ENCODE measurements around the gene LSAMP. TPM values are rescaled to one million over a fixed set of nuclear protein-coding genes. Genes with fewer than 3 reads are reported as not detected.

Gene LSAMP
- polyA plus RNA-seq, 2 of the 4 experiments (the other 2 are of a cell fraction) = 0.12 to 0.53 TPM

GRCh38 chr3:115999613-116000012 lies 445.7 kb downstream of the LSAMP start:
- H3K4me3 ChIP-seq = no peak overlapping the region
- TF ChIP-seq CHD4 (IDR thresholded peaks at IDR 0.05; ENCODE audit: borderline replicate concordance) (no peak), ZNF302 (CRISPR knock-in tag; IDR thresholded peaks at IDR 0.05) (no peak), EP300 (IDR thresholded peaks at IDR 0.05) (no peak), MYC (IDR thresholded peaks at IDR 0.05; ENCODE audit: borderline replicate concordance, low read length) (no peak), TP53 (CRISPR knock-in tag; IDR thresholded peaks at IDR 0.05) (no peak), CBX2 (IDR thresholded peaks at IDR 0.05; ENCODE audit: borderline replicate concordance, low read depth) (no peak), HES2 (IDR thresholded peaks at IDR 0.05) (no peak), HOXB5 (CRISPR knock-in tag; IDR thresholded peaks at IDR 0.05) (no peak), FOXS1 (CRISPR knock-in tag; IDR thresholded peaks at IDR 0.05) (no peak), NFE2L2 (conservative IDR thresholded peaks at IDR 0.05; ENCODE audit: low read length) (no peak), RARB (CRISPR knock-in tag; IDR thresholded peaks at IDR 0.05) (no peak), MAZ (IDR thresholded peaks at IDR 0.05; ENCODE audit: borderline replicate concordance, low read depth, low read length) (no peak)
- TF ChIP-seq, protein P1, sequence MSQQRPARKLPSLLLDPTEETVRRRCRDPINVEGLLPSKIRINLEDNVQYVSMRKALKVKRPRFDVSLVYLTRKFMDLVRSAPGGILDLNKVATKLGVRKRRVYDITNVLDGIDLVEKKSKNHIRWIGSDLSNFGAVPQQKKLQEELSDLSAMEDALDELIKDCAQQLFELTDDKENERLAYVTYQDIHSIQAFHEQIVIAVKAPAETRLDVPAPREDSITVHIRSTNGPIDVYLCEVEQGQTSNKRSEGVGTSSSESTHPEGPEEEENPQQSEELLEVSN (IDR thresholded peaks at IDR 0.05; ENCODE audit: borderline replicate concordance, low read depth) = no peak
- TF ChIP-seq, protein P2, sequence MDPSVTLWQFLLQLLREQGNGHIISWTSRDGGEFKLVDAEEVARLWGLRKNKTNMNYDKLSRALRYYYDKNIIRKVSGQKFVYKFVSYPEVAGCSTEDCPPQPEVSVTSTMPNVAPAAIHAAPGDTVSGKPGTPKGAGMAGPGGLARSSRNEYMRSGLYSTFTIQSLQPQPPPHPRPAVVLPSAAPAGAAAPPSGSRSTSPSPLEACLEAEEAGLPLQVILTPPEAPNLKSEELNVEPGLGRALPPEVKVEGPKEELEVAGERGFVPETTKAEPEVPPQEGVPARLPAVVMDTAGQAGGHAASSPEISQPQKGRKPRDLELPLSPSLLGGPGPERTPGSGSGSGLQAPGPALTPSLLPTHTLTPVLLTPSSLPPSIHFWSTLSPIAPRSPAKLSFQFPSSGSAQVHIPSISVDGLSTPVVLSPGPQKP (IDR thresholded peaks at IDR 0.05; ENCODE audit: low read depth, low read length) = no peak
- H3K9me3 ChIP-seq = no peaks in the 10 kb centered on the region
- DNase-seq (ENCODE audit: low read depth in 1 of 2, low spot score in 1 of 2) (no peak), ATAC-seq (peak in 1 of 2 experiments; percentile 21; a peak in 3 of 6 replicates), FAIRE-seq (no peak)
- CTCF ChIA-PET = no interaction called here
- H3K27ac ChIP-seq = peak overlapping the region; percentile 70 to 80
- POLR2A ChIA-PET = no interaction called here
- H3K4me1 ChIP-seq = peaks cover 20% of the 10 kb centered on the region
- H3K4me2 ChIP-seq = peak overlapping the region; percentile 55; the same call in 2 of the 3 replicates
- 87% methylated on average over 4 of the region's 4 CpGs for WGBS (ENCODE audit: missing lambda C conversion rate)

- TF ChIP-seq BHLHE40 (IDR thresholded peaks at IDR 0.05; ENCODE audit: low read depth, low read length) = no peak
- no peak for TF ChIP-seq JUN (IDR thresholded peaks at IDR 0.05)
- TF ChIP-seq GATA3 (IDR thresholded peaks at IDR 0.05; ENCODE audit: borderline replicate concordance) = no peak
- TF ChIP-seq, protein P3, sequence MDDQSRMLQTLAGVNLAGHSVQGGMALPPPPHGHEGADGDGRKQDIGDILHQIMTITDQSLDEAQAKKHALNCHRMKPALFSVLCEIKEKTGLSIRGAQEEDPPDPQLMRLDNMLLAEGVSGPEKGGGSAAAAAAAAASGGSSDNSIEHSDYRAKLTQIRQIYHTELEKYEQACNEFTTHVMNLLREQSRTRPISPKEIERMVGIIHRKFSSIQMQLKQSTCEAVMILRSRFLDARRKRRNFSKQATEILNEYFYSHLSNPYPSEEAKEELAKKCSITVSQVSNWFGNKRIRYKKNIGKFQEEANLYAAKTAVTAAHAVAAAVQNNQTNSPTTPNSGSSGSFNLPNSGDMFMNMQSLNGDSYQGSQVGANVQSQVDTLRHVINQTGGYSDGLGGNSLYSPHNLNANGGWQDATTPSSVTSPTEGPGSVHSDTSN (IDR thresholded peaks at IDR 0.05) = no peak
- no peak for TF ChIP-seq HDAC2 (IDR thresholded peaks at IDR 0.05)
- no peak for TF ChIP-seq NR3C1 (IDR thresholded peaks at IDR 0.05)
- no peak for TF ChIP-seq HOXA7 (CRISPR knock-in tag; IDR thresholded peaks at IDR 0.05)
- no peak for TF ChIP-seq EP300 (IDR thresholded peaks at IDR 0.05)
- TF ChIP-seq, protein P1 (IDR thresholded peaks at IDR 0.05; ENCODE audit: borderline replicate concordance, low read depth) = no peak
- no peak for TF ChIP-seq RCOR1 (IDR thresholded peaks at IDR 0.05; ENCODE audit: low read depth, low read length)
- TF ChIP-seq ZNF302 (CRISPR knock-in tag; IDR thresholded peaks at IDR 0.05) = no peak
- TF ChIP-seq MAFK (IDR thresholded peaks at IDR 0.05; ENCODE audit: partially characterized antibody) = no peak
- TF ChIP-seq ZSCAN20 (CRISPR knock-in tag; IDR thresholded peaks at IDR 0.05) = no peak
- no peak for TF ChIP-seq POLR2AphosphoS2 (conservative IDR thresholded peaks at IDR 0.05; ENCODE audit: low read length)
- TF ChIP-seq TFCP2L1 (CRISPR knock-in tag; IDR thresholded peaks at IDR 0.05) = no peak
- no peak for TF ChIP-seq HOXB5 (CRISPR knock-in tag; IDR thresholded peaks at IDR 0.05)
- no peak for TF ChIP-seq PHF8 (IDR thresholded peaks at IDR 0.05; ENCODE audit: borderline replicate concordance, low read depth)
- no peak for TF ChIP-seq CEBPB (IDR thresholded peaks at IDR 0.05)
- no peak overlapping the region for H3K4me2 ChIP-seq
- H3K4me1 ChIP-seq = peaks cover 20% of the 10 kb centered on the region
- H3K27ac ChIP-seq = peak overlapping the region; percentile 70 to 80; a peak in 5 of 6 replicates
- ATAC-seq (no peak), DNase-seq (ENCODE audit: low read depth in 1 of 2, low spot score in 1 of 2) (no peak), FAIRE-seq (no peak)
- ChIA-PET CTCF (no interaction called here), POLR2A (no interaction called here)
- no peaks in the 10 kb centered on the region for H3K9me3 ChIP-seq
- 88% methylated on average over 5 of the region's 5 CpGs for WGBS (ENCODE audit: missing lambda C conversion rate)
- H3K4me3 ChIP-seq = no peak overlapping the region
Observed at GRCh38 chr3:115999001-115999585, 446.2 kb downstream of the LSAMP start.
